BLaER1 treated with 17β-estradiol and CSF1 and Interleukin-3, amounts not matched to agents 10 nM and 100 nM (cell line): ENCODE results near the gene PNO1.

Experiments used
- H3K27ac ChIP-seq, 11 experiments: shearing (Covaris generic); formaldehyde crosslinking; 2 replicates each; pipeline ENCODE4 v1.8.1; 2022
- H3K27me3 ChIP-seq, 11 experiments: shearing (Covaris generic); formaldehyde crosslinking; 2 replicates each; pipeline ENCODE4 v1.8.1; 2022
- H3K36me3 ChIP-seq, 11 experiments: shearing (Covaris generic); formaldehyde crosslinking; 2 replicates each; pipeline ENCODE4 v1.8.1; 2022
- H3K4me1 ChIP-seq, 10 experiments: shearing (Covaris generic); formaldehyde crosslinking; 2 replicates each; pipeline ENCODE4 v1.8.1; 2022
- H3K4me2 ChIP-seq, 11 experiments: shearing (Covaris generic); formaldehyde crosslinking; 2 replicates each; pipeline ENCODE4 v1.8.1; 2022
- H3K4me3 ChIP-seq, 10 experiments: shearing (Covaris generic); formaldehyde crosslinking; 2 replicates each; pipeline ENCODE4 v1.8.1; 2022
- H3K9ac ChIP-seq, 11 experiments: shearing (Covaris generic); formaldehyde crosslinking; 2 replicates each; pipeline ENCODE4 v1.8.1; 2022
- H3K9me3 ChIP-seq, 11 experiments: shearing (Covaris generic); formaldehyde crosslinking; replicated peaks in 1 of 11; 2 replicates each; pipeline ENCODE4 v1.8.1; 2022
- H4K20me1 ChIP-seq, 11 experiments: shearing (Covaris generic); formaldehyde crosslinking; 2 replicates each; pipeline ENCODE4 v1.8.1; 2022
- Cebpa-rat ChIP-seq, 11 experiments: shearing (Covaris generic); IDR thresholded peaks; 2 replicates each; pipeline ENCODE4 v1.8.1; 2022

The PNO1 gene

GRCh38 chr2:68124321-68124720, 33.4 kb upstream of the PNO1 start:
- Histone ChIP-seq H3K27ac (no peak overlapping the region), H3K36me3 (0 out of 22 replicates have a peak, but pooled peaks cover 0 to 4% (median 0%) of the 10 kb centered on the region in 11 experiments), H3K4me3 (no peak overlapping the region), H3K4me1 (peaks cover 25 to 39% (median 28%) of the 10 kb centered on the region in 10 experiments), H3K4me2 (no peak overlapping the region), H3K9ac (no peak overlapping the region), H3K27me3 (no peaks in the 10 kb centered on the region), H3K9me3 (no peaks in the 10 kb centered on the region), H4K20me1 (no peaks in the 10 kb centered on the region)
- no peak for TF ChIP-seq Cebpa-rat (IDR thresholded peaks at IDR 0.05)

GRCh38 chr2:68125821-68126220, 31.9 kb upstream of the PNO1 start:
- H3K9ac ChIP-seq = no peak overlapping the region
- no peak overlapping the region for H3K27ac ChIP-seq
- H3K4me3 ChIP-seq = no peak overlapping the region
- H3K4me2 ChIP-seq = no peak overlapping the region
- H3K9me3 ChIP-seq = no peaks in the 10 kb centered on the region
- TF ChIP-seq Cebpa-rat (IDR thresholded peaks at IDR 0.05) = peak in 2 of 11 experiments; percentile 7 to 14; a peak in 1 of 22 replicates
- no peaks in the 10 kb centered on the region for H4K20me1 ChIP-seq
- peaks cover 0 to 10% (median 4%) of the 10 kb centered on the region in 11 experiments; a peak in 13 of 22 replicates for H3K36me3 ChIP-seq
- no peaks in the 10 kb centered on the region for H3K27me3 ChIP-seq
- peaks cover 23 to 38% (median 25%) of the 10 kb centered on the region in 10 experiments for H3K4me1 ChIP-seq

DNA sequence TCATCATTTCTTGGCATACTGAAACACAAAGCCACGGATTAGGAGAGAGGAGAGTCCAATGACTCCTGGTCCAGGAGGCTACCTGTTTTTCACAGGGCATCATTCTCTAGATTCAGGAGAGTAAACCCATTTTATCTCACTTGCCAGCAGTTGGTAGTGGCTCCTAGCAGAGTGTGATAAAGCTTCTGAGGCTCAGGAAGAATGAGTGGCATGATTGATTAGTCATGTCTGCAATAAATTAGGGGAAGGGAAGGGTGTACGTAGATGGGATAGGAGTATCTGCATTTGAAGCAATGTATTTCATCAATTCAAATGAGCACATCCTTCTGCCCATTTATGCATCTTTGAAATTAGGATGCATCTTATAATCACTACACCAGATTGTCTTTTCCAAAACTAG, 31.1 kb upstream of the PNO1 start:
- no peak overlapping the region for H3K4me3 ChIP-seq
- H3K9me3 ChIP-seq = no peaks in the 10 kb centered on the region
- H4K20me1 ChIP-seq = no peaks in the 10 kb centered on the region
- H3K4me2 ChIP-seq = no peak overlapping the region
- H3K27ac ChIP-seq = no peak overlapping the region
- H3K36me3 ChIP-seq = peaks cover 5 to 14% (median 10%) of the 10 kb centered on the region in 11 experiments; a peak in 18 of 22 replicates
- no peak for TF ChIP-seq Cebpa-rat (IDR thresholded peaks at IDR 0.05)
- H3K27me3 ChIP-seq = no peaks in the 10 kb centered on the region
- H3K9ac ChIP-seq = no peak overlapping the region
- peaks cover 16 to 30% (median 18%) of the 10 kb centered on the region in 10 experiments for H3K4me1 ChIP-seq

DNA sequence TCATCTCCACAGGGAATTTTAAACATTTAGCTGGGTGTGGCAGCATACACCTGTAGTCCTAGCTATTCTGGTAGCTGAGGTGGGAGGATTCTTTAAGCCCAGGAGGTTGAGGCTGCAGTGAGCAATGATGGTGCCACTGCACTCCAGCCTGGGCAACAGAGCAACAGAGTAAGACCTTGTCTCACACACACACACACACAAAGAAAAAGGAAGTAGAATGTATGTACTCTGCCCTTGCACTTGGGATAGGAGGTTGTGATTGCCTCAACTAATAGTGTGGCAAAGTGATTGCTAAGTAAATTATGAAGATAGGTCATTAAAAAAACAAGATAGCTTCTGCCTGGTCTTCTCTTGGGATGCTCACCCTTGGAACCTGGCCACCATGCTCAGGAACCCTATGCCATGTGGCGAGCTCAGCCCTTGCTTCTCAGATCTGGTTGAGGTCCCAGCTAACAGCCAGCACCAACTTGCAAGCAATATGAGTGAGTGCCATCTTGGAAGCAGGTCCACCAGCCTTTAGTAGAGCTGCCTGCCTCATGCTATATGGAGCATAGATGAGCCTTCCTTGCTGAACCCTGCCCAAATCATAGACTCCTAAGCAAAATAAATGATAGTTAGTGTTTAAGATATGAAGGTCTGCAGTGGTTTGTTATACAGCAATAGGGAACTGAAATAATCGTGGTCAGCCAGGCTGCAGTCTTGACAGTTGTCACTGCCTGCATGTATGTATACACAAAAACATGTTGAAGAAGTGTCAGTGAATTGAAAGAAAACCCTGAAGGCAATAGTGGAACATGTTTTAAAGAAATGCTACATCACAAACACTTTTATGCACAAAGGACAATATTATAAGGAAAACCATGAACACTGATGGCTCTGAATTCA, 30.1 kb upstream of the PNO1 start:
- H3K4me3 ChIP-seq = no peak overlapping the region
- H4K20me1 ChIP-seq = no peaks in the 10 kb centered on the region
- peak overlapping the region; percentile 4 to 68 (median 40); a peak in 20 of 22 replicates for H3K4me2 ChIP-seq
- peaks cover 6 to 23% (median 15%) of the 10 kb centered on the region in 11 experiments; a peak in 20 of 22 replicates for H3K36me3 ChIP-seq
- H3K9me3 ChIP-seq = no peaks in the 10 kb centered on the region
- TF ChIP-seq Cebpa-rat (IDR thresholded peaks at IDR 0.05) = no peak
- H3K27me3 ChIP-seq = no peaks in the 10 kb centered on the region
- no peak overlapping the region for H3K9ac ChIP-seq
- H3K4me1 ChIP-seq = peaks cover 12 to 21% (median 16%) of the 10 kb centered on the region in 10 experiments
- H3K27ac ChIP-seq = peak overlapping the region in 1 of 11 experiments; percentile 21; a peak in 1 of 22 replicates

DNA sequence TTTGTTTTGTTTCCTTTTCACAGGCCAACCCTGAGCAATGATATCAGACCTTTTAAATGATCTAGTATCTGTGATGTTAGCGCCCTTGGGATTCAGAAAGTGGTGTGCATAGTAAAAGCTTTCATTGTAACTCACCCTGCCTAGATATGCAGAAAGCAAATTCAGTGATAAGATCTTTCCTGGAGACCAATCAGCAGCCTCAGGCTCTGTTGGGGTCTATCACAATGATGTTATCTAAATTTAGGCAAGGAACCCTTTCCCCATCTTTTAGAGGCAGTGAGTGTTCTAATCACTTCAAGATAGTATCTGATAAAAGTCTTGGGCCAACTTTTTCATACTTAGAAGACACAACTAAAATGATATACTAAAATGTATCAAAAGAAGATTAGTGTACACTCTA, 23.6 kb upstream of the PNO1 start:
- Histone ChIP-seq H4K20me1 (no peaks in the 10 kb centered on the region), H3K27me3 (no peaks in the 10 kb centered on the region), H3K27ac (no peak overlapping the region), H3K36me3 (peaks cover 34 to 85% (median 53%) of the 10 kb centered on the region in 11 experiments), H3K4me3 (no peak overlapping the region), H3K9me3 (no peaks in the 10 kb centered on the region), H3K9ac (no peak overlapping the region), H3K4me1 (peaks cover 0 to 4% (median 0%) of the 10 kb centered on the region in 10 experiments; a peak in 2 of 20 replicates), H3K4me2 (no peak overlapping the region)
- TF ChIP-seq Cebpa-rat (IDR thresholded peaks at IDR 0.05) = no peak

GRCh38 chr2:68134554-68134953, 23.1 kb upstream of the PNO1 start:
- peaks cover 0 to 4% (median 0%) of the 10 kb centered on the region in 10 experiments; a peak in 2 of 20 replicates for H3K4me1 ChIP-seq
- H3K9me3 ChIP-seq = no peaks in the 10 kb centered on the region
- H3K4me3 ChIP-seq = no peak overlapping the region
- H3K9ac ChIP-seq = no peak overlapping the region
- TF ChIP-seq Cebpa-rat (IDR thresholded peaks at IDR 0.05) = no peak
- no peaks in the 10 kb centered on the region for H3K27me3 ChIP-seq
- peaks cover 36 to 87% (median 56%) of the 10 kb centered on the region in 11 experiments for H3K36me3 ChIP-seq
- H4K20me1 ChIP-seq = no peaks in the 10 kb centered on the region
- H3K4me2 ChIP-seq = no peak overlapping the region
- H3K27ac ChIP-seq = no peak overlapping the region

- Histone ChIP-seq H3K36me3 (peaks cover 40 to 94% (median 62%) of the 10 kb centered on the region in 11 experiments), H3K27ac (no peak overlapping the region), H3K4me1 (peaks cover 0 to 4% (median 0%) of the 10 kb centered on the region in 10 experiments; a peak in 2 of 20 replicates), H3K4me2 (no peak overlapping the region), H3K4me3 (no peak overlapping the region), H4K20me1 (no peaks in the 10 kb centered on the region), H3K27me3 (no peaks in the 10 kb centered on the region), H3K9ac (no peak overlapping the region), H3K9me3 (no peaks in the 10 kb centered on the region)
- TF ChIP-seq Cebpa-rat (IDR thresholded peaks at IDR 0.05) = no peak
These were observed 22.0 kb upstream of the PNO1 start for GRCh38 chr2:68135448-68136320.

- Histone ChIP-seq H3K9me3 (no peaks in the 10 kb centered on the region), H3K9ac (no peak overlapping the region), H4K20me1 (no peaks in the 10 kb centered on the region), H3K27me3 (no peaks in the 10 kb centered on the region), H3K27ac (no peak overlapping the region), H3K36me3 (peaks cover 41 to 78% (median 59%) of the 10 kb centered on the region in 11 experiments), H3K4me2 (no peak overlapping the region), H3K4me3 (no peak overlapping the region), H3K4me1 (no peaks in the 10 kb centered on the region)
- 0 out of 22 replicates have a peak, but pooled peaks of 1 of the 11 experiments have one; percentile 36 for TF ChIP-seq Cebpa-rat (IDR thresholded peaks at IDR 0.05)
These were observed 15.8 kb upstream of the PNO1 start for GRCh38 chr2:68141875-68142274.
